ENCODE measurements around the gene HDLBP.
"Not testable (repeated sequence)": the region's sequence is repeated elsewhere in the genome, so short reads cannot be mapped to it uniquely, and the experiment has no call there.

Gene HDLBP

DNA sequence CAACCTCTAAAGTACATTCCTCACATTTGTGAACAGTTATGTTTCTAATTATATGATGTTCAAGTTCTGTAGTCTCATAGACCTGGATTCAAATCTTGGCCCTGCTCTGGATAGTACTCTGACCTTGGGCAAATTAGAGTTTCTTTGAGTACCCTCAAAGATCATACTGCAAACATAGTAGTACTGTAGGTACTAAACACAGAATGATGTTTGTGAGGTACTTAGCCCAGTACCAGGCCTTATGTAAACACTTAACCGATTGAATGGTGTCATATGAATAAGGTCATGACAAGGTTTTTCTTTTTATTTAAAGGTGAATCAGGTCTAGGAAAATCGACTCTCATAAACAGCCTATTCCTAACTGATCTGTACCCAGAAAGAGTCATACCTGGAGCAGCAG is 19.3 kb upstream of the HDLBP start:
- DNase-seq = no peak

DNA sequence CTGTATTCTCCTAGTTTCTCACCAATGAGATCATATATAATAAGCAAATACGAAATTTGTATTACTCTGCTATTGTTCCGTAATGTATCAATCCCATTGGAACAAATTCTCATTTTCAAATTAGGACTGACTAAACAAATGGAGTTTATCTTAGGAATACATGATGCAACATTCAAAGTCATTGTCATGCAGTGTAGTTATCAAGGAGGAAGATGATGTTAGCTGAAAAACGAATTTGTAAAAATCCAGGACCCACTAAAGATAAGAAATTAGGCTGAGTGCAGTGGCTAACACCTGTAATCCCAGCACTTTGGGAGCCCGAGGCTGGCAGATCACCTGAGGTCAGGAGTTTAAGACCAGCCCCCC is 15.1 kb upstream of the HDLBP start:
- no peak for DNase-seq

DNA sequence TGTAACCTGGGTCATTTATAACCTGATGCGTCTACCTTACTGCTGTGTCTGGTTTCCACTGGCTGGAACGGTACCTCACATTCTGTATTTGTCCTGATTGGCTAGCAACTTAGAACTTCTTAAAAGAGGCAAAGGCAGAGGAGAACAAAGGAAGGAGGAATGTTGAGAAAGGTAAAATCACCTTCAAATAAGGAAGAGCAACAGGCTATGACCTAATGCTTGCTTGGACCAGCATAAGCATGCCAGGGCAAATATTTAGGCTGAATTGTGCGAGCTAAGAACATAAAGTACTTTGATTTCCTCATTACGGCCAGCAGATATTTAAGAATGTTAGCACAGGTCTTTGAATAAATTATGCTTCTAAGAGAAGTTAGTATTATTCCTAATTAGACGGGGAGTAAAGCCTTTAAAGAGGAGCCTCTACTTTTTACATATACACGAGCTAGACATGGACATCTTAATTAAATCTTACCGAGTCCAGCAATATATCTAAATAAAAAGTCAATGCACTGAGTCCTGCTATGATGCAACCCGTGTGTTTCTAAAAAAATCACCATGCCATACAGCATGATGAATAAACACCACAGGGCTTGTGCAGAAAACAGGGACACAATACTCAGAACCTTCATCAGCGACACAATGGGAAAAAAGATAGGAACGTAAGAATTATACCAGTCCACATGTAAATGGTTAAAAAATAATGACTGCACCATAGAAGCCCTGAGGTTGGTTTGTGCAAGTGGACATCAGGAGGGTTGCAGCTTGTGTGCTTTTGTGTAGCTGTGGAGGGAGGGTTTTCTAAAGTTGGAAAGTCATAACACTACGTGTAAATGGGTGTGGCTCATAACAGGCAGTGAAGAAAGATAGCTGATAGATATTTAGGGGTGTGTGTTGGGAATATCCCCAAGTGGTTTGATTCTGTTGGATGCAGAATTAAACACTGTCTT is 14.5 kb upstream of the HDLBP start:
- DNase-seq = no peak

DNA sequence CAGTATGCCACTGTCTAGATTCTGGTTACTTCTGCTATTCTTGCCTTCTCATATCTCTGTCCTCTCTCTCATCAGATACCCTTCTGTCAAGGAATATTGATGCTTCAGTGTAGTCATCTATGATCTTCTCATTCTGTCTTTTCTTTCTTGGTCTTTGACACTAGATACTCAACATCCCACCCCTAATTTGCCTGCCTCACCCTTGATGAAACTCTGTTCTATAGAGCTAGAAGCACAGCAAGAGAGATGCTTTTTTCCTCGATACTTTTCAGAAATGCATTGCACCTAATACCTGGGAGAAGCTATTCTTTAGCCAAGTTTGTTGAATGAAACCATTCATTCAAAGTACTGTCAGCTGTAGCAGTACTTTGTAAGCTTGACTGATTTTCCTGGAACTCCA is 9.8 kb upstream of the HDLBP start:
- no peak for DNase-seq

DNA sequence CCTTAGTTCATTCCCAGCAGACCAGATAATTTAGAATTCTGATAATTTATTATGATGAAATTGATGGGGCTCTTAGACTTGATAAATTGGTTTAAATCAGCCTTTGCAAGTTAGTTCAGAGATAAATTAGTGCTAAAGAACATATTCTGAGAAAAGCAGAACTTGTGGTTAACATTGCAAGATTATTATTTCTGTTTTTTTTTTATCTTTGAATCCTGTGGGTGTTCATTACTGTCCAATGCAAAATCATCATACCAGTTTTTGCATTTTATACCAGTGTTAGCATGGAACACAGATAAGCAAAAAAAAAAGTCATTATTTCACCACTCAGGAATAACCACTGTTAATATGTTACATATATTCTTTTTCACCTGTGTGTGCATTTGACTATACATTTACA is 9.3 kb upstream of the HDLBP start:
- no peak for DNase-seq

DNA sequence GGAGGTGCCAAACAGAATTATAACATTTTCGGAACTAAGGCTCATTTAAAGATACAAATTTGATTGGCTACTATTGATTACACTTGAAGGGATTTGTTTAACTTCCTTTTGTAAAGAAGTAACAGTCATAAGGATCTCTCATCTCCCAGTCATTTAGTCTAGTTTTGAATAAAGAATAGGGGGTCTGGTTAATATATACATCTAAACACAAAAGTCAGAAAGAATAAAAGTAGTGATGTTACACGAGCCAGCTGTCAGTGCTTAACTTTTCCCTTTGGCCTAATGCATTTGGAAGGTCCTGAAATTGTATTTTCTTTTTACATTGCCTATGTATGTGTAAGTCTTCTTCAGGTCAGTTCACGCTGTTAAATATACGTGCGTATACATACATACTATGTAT is 8.3 kb upstream of the HDLBP start:
- DNase-seq = no peak

DNA sequence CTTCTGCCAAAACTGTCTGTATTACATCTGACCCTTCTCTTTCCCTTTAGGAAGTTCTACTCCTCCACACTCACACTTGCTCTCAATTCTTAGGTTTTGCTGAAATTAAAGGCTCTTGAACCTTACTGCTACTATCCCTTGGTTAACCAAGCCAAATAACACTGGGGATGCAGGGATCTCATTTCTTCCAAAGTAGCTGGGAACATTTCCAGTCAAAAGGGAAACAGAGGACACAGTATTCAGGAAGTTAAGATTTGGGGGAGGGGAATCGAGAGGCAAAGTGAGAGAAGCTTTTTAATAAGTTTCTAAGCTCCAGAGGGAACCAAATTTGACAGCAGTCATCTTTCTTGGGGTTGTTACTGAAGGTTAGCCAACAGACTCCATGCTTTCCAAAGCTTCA is 6.4 kb upstream of the HDLBP start:
- no peak for DNase-seq

DNA sequence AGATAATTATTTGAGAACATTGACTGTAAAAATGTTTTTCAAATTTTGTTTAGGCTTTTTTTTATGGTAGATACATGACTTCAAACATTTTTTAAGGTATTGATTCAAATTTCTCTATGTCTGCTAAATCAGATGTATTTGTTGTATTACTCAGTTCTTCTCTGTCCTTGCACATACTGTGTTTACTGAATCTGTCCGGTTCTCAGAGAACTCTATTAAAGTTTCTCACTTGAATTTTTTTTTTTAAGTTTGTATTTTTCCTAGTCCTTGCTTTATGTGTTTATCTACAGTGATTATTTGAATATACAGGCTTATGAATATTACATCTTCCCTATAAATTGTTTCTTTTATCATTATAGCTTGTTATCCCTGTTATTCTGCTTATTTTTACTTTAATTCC is 5.6 kb upstream of the HDLBP start:
- no peak for DNase-seq

DNA sequence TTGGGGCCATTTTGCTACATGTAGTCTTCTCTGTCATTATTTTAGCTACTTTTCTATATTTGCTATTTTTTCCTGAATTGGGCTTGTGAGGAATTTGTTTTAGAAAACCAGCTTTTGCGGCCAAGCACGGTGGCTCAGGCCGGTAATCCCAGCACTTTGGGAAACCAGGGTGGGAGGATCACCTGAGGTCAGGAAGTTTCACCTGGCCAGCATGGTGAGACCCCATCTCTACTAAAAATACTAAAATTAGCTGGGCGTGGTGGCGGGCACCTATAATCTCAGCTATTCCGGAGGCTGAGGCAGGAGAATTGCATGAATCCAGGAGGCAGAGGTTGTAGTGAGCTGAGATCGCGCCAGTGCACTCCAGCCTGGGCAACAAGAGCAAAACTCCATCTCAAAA is 4.9 kb upstream of the HDLBP start:
- no peak for DNase-seq

DNA sequence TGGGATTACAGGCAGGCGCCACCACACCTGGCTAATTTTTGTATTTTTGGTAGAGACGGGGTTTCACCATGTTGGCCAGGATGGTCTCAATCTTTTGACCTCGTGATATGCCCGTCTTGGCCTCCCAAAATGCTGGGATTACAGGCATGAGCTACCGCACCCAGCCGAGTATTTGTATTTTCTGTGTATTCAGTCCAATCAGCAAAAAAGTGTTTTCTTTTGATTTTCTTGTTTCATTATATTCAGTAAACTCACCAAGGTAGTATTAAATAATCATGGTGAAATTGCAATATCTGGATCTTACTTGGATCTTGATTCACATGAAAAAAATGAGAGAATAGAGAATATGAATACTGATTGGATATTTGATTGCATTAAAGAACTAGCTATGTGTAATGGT is 3.4 kb upstream of the HDLBP start:
- not testable (repeated sequence) for DNase-seq

DNA sequence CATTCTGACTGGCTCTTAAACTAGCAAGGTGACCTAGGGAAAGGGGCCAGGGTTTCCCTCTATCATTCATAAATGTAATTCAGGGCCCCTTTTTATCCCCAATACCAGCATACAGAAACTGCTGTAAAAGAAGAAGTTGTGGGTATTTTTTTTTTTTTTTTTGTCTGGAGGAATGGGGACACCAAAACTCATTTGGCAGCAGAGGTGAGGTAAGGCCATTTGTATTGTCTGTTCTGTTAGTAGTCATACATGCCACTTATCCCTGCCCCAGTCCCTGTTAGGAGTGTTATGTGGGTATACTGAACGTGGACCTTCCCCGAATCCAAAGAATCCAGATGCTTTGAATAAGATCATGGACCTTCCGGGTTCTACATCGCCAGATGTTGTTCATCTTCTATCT is 1.9 kb upstream of the HDLBP start:
- no peak for DNase-seq

DNA sequence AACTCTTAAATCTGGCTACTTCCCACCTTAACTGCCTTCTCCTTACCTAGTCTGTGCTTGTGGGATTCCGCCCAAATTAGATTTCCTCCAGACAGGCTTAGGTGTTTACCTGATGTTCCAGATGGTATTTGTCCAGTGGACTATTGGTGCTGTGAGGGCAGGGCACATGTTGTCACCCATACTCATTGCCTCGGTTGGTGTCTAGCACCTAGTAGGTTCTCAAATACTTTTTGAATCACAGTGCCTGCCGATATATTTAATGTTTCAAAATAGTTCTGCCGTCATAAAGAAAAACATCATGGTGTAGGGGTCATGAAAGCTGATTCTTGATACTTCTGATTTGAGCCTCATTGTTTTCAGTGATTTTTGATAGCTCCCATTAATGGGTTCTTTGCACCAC is 1.4 kb upstream of the HDLBP start:
- no peak for DNase-seq

DNA sequence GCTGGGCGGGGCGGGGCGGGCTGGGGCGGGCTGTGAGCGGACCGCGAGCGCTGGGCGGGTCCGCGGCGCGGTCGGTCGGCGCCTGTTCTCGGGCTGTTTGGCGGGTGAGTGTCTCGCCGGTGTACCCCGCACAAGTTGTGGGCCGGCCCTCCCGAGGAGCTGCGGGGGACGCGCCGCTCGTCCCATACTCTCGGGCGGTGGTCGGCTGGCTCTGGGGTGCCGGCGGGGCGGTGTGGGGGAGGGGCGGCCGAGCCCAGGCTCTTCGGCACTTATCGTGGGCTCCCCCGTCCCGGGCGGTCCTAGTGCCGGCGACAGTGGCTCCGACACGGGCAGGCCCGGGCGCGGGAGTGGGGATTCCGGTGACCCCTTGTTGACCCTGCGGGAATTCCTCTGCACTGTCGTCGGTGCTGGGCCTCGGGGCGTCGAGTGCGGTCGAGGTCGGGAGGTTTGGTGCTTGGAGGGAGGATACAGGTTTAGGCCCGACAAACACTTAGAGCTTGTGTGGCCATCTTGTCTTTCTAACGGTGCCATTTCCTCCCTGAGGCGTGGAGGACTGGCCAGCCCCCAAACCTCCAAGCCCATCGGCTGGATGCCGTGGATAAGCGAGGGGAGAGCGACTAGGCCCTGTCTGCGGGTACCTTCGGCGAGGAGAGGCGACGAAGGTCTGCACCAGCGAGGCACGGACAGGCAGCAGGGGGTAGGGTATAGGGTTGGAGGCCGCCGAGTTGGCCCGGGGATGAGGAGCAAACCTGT is 583 bp upstream of the HDLBP start, which contains the start of gene SEPTIN2:
SEPTIN2 (plus strand) TSS at position 47 of the 753 bp plus-strand sequence. CDS start 8,308 bp downstream, outside the sequence.
- DNase-seq = peak; percentile 80

DNA sequence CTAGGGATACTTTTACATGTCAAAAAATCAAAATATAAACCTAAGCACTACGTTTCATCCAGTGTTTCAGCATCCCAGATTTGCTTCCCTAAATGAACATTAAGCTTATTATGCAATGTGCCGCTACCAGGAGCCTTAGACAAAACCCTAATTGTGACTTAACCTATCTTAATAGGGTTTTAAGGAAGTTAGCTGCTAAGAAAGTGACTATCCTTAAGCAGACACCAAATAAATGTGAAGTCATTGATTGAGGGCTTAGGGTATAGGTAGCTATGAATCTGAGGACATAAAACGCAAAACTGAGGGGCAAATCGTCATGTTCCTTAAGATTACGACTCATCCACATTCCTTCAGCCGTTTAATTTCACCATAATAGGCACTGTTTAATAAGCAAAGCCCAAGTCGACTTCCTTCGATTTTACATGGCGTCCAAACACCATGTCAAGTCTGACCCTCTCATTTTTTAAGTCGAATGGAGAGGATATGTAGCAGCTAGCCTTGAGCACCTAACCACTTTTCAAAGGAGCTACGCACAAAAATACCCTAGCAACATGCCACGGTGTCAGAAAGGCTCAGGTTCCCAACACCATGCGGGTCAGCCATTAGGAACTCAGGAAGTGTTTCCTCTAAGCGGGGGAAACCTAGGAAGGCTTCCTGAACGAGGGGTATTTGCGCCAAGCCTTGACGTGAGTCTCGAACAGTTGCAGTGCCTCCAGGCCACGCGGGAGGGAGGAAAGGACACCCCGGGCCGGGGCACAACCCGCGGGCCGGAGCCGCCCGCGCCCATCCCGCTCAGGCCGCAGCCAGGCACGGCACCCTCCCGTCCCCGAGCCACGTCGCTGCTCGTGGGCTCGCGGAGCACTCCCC is 1.0 kb downstream of the HDLBP start:
- DNase-seq = no peak

DNA sequence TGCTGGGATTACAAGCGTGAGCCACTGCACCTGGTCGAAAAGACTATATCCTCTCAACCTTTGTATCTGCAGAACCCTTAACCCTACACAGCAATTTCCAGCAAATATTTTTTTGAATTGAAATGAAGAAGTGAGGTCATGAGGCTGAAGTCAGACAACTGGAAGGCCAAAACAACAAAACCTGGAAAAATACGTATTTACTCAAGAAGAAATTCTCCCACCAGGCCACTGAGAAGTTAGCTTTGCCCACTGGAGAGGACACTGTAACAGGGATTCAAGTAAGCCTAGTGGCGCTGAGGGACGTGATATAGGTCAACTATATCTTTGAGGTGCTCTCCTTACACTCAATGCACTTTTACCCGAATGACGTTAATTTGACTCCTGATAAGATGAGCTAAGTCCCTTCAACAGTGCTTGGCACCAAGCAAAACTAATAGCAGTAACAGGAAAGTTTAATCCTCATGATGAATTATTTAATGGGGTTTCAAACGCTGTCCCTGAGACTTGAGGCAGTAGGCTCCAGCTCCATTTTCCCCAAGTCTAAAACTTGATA is 1.9 kb downstream of the HDLBP start:
- no peak for DNase-seq

DNA sequence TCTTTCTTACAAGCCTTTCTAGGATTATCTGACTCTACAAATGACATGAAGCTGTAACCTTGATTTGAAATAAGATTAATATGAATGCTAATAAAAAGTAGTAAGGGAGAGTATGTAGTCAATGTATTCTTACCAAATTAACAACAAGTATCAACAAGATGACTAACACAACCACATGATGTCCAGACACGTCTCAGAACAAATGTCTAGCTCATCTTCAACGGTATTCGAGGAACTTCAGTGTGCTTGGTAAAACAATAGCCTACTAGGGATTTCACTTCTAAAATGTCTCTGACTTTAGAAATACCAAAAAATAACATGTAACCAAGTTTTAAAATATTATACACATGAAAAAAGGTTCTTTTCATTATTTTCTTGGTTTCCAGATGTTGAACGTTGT is 3.4 kb downstream of the HDLBP start:
- DNase-seq = no peak

DNA sequence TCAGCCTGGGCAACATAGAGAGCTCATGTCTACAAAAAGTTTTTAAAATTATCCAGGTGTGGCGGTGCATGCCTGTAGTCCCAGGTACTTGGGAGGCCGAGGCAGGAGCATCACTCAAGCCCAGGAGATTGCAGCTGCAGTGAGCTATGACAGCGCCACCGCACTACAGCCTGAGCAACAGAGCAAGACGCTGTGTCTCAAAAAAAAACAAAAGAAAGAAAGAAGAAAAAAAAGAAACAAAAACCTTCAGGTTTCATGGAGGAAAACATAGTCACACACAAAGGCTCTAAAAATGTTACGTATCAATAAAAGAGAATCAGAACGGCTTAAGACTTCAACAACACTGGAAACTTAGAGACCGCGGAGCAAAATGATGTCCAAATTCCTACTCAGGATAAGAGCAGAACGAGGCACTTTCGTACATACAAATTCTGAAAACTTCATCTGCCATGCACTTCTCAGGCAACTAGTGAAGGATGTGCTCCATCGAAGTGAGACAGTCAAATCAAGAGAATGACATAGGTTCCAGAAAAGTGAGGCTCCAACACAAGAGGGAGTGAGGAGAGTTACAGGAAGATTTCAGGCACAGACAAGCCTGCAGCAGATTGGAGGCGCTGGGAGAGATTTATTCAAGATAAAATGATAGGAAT is 4.4 kb downstream of the HDLBP start:
- no peak for DNase-seq

DNA sequence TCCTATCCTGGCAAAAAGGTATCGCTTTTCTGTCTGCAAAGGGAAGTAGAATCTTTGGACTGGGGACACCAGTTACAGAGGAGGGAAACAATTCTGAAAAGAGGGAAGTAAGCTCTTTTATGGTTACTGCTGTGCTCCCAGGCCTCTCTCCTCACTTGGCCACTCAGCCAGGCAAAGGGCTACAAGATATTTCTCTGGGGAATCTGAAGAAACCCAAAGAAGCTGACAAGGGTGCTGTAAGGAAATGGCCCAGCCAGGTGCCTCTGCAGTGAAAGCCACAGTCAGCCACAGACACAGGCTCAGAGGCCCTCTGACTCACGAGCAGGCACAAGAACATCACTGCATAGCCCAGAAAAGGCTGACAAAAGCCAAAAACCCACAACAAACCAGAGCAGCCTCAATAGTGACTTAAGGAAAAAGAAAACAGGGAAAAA is 5.8 kb downstream of the HDLBP start:
- DNase-seq = peak; percentile 83

DNA sequence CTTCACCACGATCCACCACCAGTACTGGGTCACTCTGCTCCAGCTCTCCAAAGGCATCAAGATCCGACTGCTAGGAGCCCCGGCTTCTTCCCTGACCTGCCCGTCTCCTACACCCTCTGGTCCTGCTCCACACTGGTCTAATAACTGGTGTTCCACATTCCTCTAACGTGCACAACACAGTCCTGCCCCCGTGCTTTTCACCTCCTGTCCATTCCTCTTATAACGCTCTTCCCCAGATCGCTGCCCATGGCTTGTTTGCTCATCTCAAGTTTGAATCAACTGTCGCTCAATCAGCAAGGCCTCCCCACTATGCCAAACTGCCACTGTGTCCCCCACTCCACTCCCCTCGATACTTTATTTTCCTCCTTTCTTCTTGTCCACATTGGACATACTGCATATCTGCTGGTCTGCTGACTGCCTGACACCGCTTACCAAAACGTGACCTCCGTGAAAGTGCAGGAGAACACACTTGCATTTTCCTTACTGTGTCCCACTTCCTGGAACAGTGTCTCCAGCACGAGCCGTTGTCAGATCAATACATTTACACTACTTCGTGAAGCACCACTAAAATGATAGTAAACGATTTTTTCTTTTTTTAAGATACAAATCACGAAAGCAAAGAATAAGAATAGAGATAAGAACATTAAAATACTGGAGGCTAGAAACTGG is 6.5 kb downstream of the HDLBP start:
- no peak for DNase-seq

DNA sequence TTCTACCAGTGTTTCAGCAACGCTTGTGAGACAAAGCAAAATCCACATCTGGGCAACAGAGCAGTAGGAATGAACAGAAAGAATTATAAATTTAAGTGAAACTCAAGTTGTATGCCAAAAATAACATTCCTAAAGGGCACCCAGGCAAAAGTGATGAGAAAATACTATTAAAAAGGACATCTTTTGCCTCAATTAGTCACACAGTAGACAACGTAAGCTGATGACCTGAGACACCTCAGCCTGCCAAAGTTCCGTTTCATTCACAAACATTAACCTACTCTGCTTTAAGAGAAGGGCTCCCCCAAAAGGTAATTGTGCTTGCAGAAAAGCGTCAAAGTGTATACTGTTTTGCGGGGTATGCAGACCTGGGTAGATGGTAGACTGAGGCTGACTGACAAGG is 7.2 kb downstream of the HDLBP start:
- no peak for DNase-seq

DNA sequence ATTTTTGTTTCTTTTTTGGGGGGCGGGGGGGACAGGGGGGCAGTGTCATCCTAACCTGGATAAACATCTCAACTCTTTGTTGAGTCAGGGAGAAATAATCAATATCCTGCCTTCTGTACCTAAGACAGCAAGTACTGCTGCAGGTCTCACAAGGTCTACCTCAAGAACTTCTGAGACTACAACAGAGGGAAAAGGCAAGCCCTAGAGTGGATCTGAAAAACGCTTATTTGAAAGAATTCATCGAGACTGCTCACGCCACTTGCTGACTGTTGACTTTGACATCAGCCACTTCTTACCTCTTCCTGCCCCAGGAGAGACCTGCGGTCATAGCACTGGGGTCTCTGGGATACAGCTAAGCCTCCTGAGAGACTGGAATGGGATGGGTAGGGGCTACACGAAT is 8.4 kb downstream of the HDLBP start:
- DNase-seq = no peak
